GM06990 (cell line): Measurements from ENCODE around the gene DHRS1.

Experiments used
- DNase-seq: peaks from one replicate; pipeline ENCODE4 v3.0.0-alpha.2; 2011; ENCODE audit not compliant: insufficient read length; ENCODE audit errors: extremely low read depth
- H3K27me3 ChIP-seq: replicated peaks from 2 replicates; pipeline ENCODE4 v1.6.0; 2011; ENCODE audit warnings: low read length; ENCODE audit not compliant: control insufficient read depth, insufficient read depth
- H3K36me3 ChIP-seq: 2 replicates; pipeline ENCODE4 v1.5.1; 2011; ENCODE audit warnings: low read length; ENCODE audit not compliant: control insufficient read depth, insufficient read depth
- H3K4me3 ChIP-seq: replicated peaks from 2 replicates; pipeline ENCODE4 v1.5.1; 2011; ENCODE audit warnings: low read depth, mild to moderate bottlenecking, control low read depth, low read length
- TF ChIP-seq, protein P1 (sequence below): IDR thresholded peaks from 2 replicates; pipeline ENCODE4 v1.5.1; 2011; ENCODE audit warnings: low read length, control low read depth, mild to moderate bottlenecking, inconsistent platforms; ENCODE audit not compliant: insufficient read depth, poor library complexity, severe bottlenecking

Gene DHRS1

DNA sequence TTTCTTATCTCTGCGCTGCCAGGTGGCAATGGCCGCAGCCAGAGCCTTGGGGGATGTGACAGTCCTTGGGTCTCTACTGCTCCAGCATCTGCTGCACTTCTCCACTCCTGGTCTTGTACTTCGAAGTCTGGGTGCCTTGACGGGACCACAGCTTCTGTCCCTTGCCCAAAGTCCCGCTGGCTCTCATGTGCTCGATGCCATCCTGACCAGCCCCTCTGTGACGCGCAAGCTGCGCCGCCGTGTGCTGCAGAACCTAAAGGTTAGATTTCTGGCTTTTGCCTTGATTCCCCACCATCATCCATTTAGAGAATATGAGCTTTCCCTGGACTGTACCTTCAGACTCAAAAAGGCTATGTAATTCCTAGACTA, 4.4 kb upstream of the DHRS1 start:
- Histone ChIP-seq H3K36me3 (peaks cover 45% of the 10 kb centered on the region), H3K4me3 (no peak overlapping the region), H3K27me3 (no peaks in the 10 kb centered on the region)
- DNase-seq: no peak
- TF ChIP-seq, protein P1, sequence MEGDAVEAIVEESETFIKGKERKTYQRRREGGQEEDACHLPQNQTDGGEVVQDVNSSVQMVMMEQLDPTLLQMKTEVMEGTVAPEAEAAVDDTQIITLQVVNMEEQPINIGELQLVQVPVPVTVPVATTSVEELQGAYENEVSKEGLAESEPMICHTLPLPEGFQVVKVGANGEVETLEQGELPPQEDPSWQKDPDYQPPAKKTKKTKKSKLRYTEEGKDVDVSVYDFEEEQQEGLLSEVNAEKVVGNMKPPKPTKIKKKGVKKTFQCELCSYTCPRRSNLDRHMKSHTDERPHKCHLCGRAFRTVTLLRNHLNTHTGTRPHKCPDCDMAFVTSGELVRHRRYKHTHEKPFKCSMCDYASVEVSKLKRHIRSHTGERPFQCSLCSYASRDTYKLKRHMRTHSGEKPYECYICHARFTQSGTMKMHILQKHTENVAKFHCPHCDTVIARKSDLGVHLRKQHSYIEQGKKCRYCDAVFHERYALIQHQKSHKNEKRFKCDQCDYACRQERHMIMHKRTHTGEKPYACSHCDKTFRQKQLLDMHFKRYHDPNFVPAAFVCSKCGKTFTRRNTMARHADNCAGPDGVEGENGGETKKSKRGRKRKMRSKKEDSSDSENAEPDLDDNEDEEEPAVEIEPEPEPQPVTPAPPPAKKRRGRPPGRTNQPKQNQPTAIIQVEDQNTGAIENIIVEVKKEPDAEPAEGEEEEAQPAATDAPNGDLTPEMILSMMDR: no peak

DNA sequence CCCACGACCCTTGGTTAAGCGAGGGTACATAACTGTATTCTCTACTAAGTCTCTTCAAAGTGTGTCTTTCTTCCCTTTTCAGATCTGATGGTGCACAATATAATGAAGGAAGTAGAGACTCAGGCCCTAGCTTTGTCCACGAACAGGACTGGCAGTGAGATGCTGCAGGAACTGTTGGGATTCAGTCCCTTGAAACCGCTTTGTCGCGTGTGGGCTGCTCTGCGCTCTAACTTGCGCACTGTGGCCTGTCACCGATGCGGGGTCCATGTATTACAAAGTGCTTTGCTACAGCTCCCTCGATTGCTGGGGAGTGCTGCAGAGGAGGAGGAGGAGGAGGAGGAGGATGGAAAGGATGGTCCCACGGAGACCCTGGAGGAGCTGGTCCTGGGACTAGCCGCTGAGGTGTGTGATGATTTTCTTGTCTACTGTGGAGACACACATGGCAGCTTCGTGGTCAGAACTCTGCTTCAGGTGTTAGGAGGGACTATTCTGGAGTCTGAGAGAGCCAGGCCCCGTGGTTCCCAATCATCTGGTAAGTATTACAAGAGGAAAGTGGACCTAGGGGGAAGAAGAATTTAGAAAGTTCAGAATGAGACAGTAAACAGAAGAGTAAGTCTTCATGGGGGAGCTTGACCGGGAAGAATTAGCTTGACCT, 873 bp upstream of the DHRS1 start:
- Histone ChIP-seq H3K36me3 (peaks cover 31% of the 10 kb centered on the region), H3K27me3 (no peaks in the 10 kb centered on the region), H3K4me3 (peak overlapping the region; percentile 79)
- TF ChIP-seq, protein P1: no peak
- no peak for DNase-seq

DNA sequence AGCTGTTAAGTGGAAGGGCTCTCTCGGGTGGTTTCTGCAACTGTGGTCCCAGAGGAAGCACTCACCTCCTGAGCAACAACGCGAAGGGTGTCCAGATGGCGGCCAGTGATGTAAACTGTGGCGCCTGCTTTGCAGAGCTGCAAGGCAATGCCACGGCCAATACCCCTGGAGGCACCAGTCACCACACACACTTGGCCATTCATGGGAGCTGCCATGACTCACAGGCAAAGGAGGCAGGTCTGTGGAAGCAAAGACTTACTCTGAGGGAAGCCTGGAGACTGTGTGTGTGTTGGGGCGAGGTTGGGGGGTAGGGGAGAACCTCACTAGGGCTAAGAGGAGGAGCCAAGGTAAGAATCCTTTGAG, 707 bp downstream of the DHRS1 start:
- H3K4me3 ChIP-seq: peak overlapping the region; percentile 79
- peaks cover 20% of the 10 kb centered on the region for H3K36me3 ChIP-seq
- no peak for DNase-seq
- TF ChIP-seq, protein P1: no peak
- H3K27me3 ChIP-seq: no peaks in the 10 kb centered on the region

DNA sequence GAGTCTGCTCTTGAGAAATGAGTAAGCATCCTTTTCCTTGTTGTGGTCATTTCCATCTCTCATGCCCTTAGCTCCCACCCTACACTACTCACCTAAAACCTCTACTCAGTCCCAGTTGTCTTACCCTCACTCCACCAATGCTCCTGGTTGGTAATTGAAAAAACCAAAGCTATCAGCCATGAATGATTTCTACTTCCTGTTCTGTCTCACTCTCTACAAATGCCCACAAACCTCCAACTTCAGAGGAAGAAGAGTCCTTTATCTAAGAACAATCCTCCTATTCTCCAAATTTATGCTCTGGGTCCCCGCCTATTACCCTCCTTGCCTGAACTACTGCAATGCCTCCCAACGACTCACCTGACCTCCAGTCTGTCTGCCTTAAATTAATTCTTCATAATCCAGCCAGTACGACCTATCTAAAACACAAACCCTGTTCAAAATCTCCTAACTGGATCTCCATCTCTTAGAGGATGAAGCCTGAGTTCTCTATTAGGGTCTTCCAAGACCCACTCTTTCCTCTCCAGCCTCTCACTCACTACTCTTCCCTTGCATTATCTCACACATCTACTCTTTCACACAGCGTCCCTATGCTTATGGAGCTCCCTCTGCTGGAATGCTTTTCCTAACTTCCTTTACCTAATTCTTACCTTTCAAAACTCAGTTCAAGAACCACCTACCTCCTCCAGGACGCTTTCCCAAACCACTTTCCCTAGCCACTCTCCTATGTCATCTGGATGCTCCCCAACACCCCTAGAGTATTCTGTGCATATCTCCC, 2.2 kb downstream of the DHRS1 start:
- no peak for DNase-seq
- peaks cover 15% of the 10 kb centered on the region for H3K36me3 ChIP-seq
- no peak overlapping the region for H3K4me3 ChIP-seq
- H3K27me3 ChIP-seq: no peaks in the 10 kb centered on the region
- TF ChIP-seq, protein P1: peak; percentile 26

DNA sequence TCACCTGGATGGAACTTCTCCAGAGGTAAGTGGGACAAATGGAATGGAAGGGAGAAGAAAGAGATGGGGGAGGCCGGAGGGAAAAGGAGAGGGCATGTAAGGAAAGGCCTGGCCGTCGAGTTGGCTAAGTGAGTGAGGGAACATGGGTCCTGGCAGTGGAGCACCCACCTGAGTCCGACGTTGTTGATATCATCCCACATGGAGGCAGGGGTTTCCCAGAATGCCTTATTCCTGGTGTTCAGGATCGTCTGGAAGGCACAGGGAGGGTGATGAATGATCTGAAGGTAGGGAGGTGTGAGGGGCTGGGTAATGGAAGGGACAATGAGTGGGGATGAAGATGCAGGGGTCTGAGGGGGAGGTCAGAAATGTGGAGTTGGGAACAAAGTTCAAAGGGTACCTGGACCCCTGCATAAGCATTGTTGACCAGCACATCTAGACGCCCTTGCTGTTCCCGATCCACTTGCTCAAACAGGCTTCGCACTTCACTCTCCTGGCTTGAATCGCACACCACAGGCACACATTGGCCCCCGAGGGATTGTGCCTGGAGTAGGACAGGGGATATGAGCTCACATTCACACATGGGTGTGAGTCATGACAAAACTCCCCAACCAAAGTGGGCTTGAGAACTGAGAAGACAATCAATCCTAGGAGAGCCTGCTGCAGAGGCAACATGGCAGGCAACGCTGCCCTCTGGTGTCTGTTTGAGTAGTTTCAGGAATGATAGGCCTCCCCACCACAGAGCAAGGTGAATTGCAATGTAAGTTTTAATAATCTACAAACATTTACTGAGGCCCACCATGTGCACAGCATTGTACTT, 3.0 kb downstream of the DHRS1 start:
- Histone ChIP-seq H3K36me3 (peaks cover 14% of the 10 kb centered on the region), H3K4me3 (no peak overlapping the region), H3K27me3 (no peaks in the 10 kb centered on the region)
- peak; percentile 58 for DNase-seq
- TF ChIP-seq, protein P1: peak; percentile 77
